RPMI7951 (cell line): Measurements from ENCODE around the gene POLR2C. TPM values are rescaled to one million over a fixed set of nuclear protein-coding genes. Genes with fewer than 3 reads are reported as not detected.

Source experiments
- DNase-seq: peaks from one replicate; pipeline ENCODE4 v3.0.0-alpha.2; 2012; ENCODE audit warnings: low read depth
- total RNA-seq: library from RNA; depleted of rRNA; stranded (reverse); fragments of >200 nt; shearing (Covaris generic); gene quantifications from 2 replicates; pipeline ENCODE4 v1.2.3, GENCODE V29; 2014

Gene POLR2C
- total RNA-seq, 1 experiment from 2014 or later = 171 TPM

GRCh38 chr16:57504001-57504400, 41.5 kb downstream of the POLR2C start:
- DNase-seq = no peak

GRCh38 chr16:57504491-57504890, 42.0 kb downstream of the POLR2C start:
- DNase-seq = no peak

- DNase-seq = no peak
These were observed 42.7 kb downstream of the POLR2C start for GRCh38 chr16:57505169-57505568.

GRCh38 chr16:57507136-57508034, 44.9 kb downstream of the POLR2C start:
- DNase-seq = no peak

- DNase-seq = no peak
These were observed 45.6 kb downstream of the POLR2C start for GRCh38 chr16:57508035-57508425.

- DNase-seq = peak; percentile 21
These were observed 46.9 kb downstream of the POLR2C start for GRCh38 chr16:57509231-57509923.

- no peak for DNase-seq
These were observed 47.8 kb downstream of the POLR2C start for GRCh38 chr16:57510016-57510871.

GRCh38 chr16:57512296-57513001, 50.0 kb downstream of the POLR2C start:
- DNase-seq = no peak

GRCh38 chr16:57513371-57514102, 51.1 kb downstream of the POLR2C start:
- DNase-seq = no peak

GRCh38 chr16:57514371-57514770, 51.9 kb downstream of the POLR2C start:
- no peak for DNase-seq

- no peak for DNase-seq
These were observed 52.5 kb downstream of the POLR2C start for GRCh38 chr16:57514791-57515600.

- DNase-seq = no peak
These were observed 53.8 kb downstream of the POLR2C start for GRCh38 chr16:57516176-57516725.

GRCh38 chr16:57516773-57517172, 54.3 kb downstream of the POLR2C start:
- DNase-seq = no peak

- DNase-seq = no peak
These were observed 55.2 kb downstream of the POLR2C start for GRCh38 chr16:57517397-57518367.

GRCh38 chr16:57518520-57518919, 56.0 kb downstream of the POLR2C start:
- DNase-seq = no peak

GRCh38 chr16:57518922-57519321, 56.4 kb downstream of the POLR2C start:
- no peak for DNase-seq

- peak; percentile 55 for DNase-seq
These were observed 57.4 kb downstream of the POLR2C start for GRCh38 chr16:57519796-57520360.
